Nephron (organoid): ENCODE measurements around the gene ENPP6.

ENCODE experiments used
- H3K27ac Mint-ChIP-seq, 3 experiments: 2 replicates each; pipeline ENCODE4 v1.8.0; 2020; ENCODE audit warnings: mixed read lengths in 3 of 3, mild to moderate bottlenecking in 2 of 3, moderate library complexity in 1 of 3
- H3K27me3 Mint-ChIP-seq: 2 replicates; pipeline ENCODE4 v1.8.0; 2021; ENCODE audit warnings: low read depth, mild to moderate bottlenecking, moderate library complexity, mixed read lengths
- H3K36me3 Mint-ChIP-seq: 2 replicates; pipeline ENCODE4 v1.8.0; 2020; ENCODE audit warnings: low read depth, mixed read lengths
- H3K4me1 Mint-ChIP-seq: 2 replicates; pipeline ENCODE4 v1.8.0; 2020; ENCODE audit warnings: mixed read lengths
- H3K4me3 Mint-ChIP-seq, 3 experiments: 2 replicates each; pipeline ENCODE4 v1.8.0; 2020; ENCODE audit warnings: mild to moderate bottlenecking in 3 of 3, mixed read lengths in 3 of 3, moderate library complexity in 2 of 3
- H3K9me3 Mint-ChIP-seq: 2 replicates; pipeline ENCODE4 v1.8.0; 2020; ENCODE audit warnings: mixed read lengths
- CTCF ChIP-seq, 3 experiments: fragments of 200-600 bp; sonication (generic); IDR thresholded peaks; one replicate each; pipeline ENCODE4 v1.5.0; 2021; ENCODE audit warnings: antibody characterized with exemption in 3 of 3; ENCODE audit not compliant: unreplicated experiment in 3 of 3

ENPP6 gene

GRCh38 chr4:184166736-184167135, 50.9 kb downstream of the ENPP6 start:
- H3K36me3 Mint-ChIP-seq = no peaks in the 10 kb centered on the region

GRCh38 chr4:184165291-184165690, 52.4 kb downstream of the ENPP6 start:
- H3K36me3 Mint-ChIP-seq = no peaks in the 10 kb centered on the region
- peaks cover 16% of the 10 kb centered on the region for H3K4me1 Mint-ChIP-seq

More at GRCh38 chr4:184166736-184167135, 50.9 kb downstream of the ENPP6 start:
- peaks cover 28% of the 10 kb centered on the region for H3K4me1 Mint-ChIP-seq
- peaks cover 5% of the 10 kb centered on the region for H3K9me3 Mint-ChIP-seq
- H3K4me3 Mint-ChIP-seq = no peak overlapping the region
- no peak for TF ChIP-seq CTCF (IDR thresholded peaks at IDR 0.05; ENCODE audit: unreplicated experiment in 3 of 3)
- H3K27me3 Mint-ChIP-seq = peaks cover 70% of the 10 kb centered on the region
- no peak overlapping the region for H3K27ac Mint-ChIP-seq

GRCh38 chr4:184163813-184164212, 53.9 kb downstream of the ENPP6 start:
- TF ChIP-seq CTCF (IDR thresholded peaks at IDR 0.05; ENCODE audit: unreplicated experiment in 3 of 3) = peak; percentile 71 to 88 (median 84)
- H3K9me3 Mint-ChIP-seq = peaks cover 15% of the 10 kb centered on the region

More at GRCh38 chr4:184165291-184165690, 52.4 kb downstream of the ENPP6 start:
- H3K27me3 Mint-ChIP-seq = peaks cover 64% of the 10 kb centered on the region
- H3K4me3 Mint-ChIP-seq = no peak overlapping the region
- H3K9me3 Mint-ChIP-seq = peaks cover 10% of the 10 kb centered on the region
- TF ChIP-seq CTCF (IDR thresholded peaks at IDR 0.05; ENCODE audit: unreplicated experiment in 3 of 3) = no peak
- H3K27ac Mint-ChIP-seq = no peak overlapping the region

GRCh38 chr4:184162596-184162995, 55.1 kb downstream of the ENPP6 start:
- no peak overlapping the region for H3K4me3 Mint-ChIP-seq
- no peak for TF ChIP-seq CTCF (IDR thresholded peaks at IDR 0.05; ENCODE audit: unreplicated experiment in 3 of 3)
- no peaks in the 10 kb centered on the region for H3K36me3 Mint-ChIP-seq
- peaks cover 10% of the 10 kb centered on the region for H3K4me1 Mint-ChIP-seq
- peaks cover 44% of the 10 kb centered on the region for H3K27me3 Mint-ChIP-seq
- peaks cover 18% of the 10 kb centered on the region for H3K9me3 Mint-ChIP-seq
- H3K27ac Mint-ChIP-seq = no peak overlapping the region

More at GRCh38 chr4:184163813-184164212, 53.9 kb downstream of the ENPP6 start:
- no peaks in the 10 kb centered on the region for H3K36me3 Mint-ChIP-seq
- peaks cover 10% of the 10 kb centered on the region for H3K4me1 Mint-ChIP-seq
- no peak overlapping the region for H3K4me3 Mint-ChIP-seq
- peak overlapping the region in 1 of 3 experiments; percentile 2 for H3K27ac Mint-ChIP-seq
- peaks cover 54% of the 10 kb centered on the region for H3K27me3 Mint-ChIP-seq

- Mint-ChIP-seq H3K9me3 (peaks cover 15% of the 10 kb centered on the region), H3K36me3 (no peaks in the 10 kb centered on the region), H3K4me1 (peaks cover 6% of the 10 kb centered on the region), H3K27ac (no peak overlapping the region), H3K4me3 (no peak overlapping the region), H3K27me3 (peaks cover 19% of the 10 kb centered on the region)
- no peak for TF ChIP-seq CTCF (IDR thresholded peaks at IDR 0.05; ENCODE audit: unreplicated experiment in 3 of 3)
Measured at GRCh38 chr4:184157322-184157721, 60.4 kb downstream of the ENPP6 start.

- Mint-ChIP-seq H3K36me3 (no peaks in the 10 kb centered on the region), H3K4me3 (no peak overlapping the region), H3K27me3 (peaks cover 15% of the 10 kb centered on the region), H3K4me1 (peaks cover 6% of the 10 kb centered on the region), H3K27ac (no peak overlapping the region), H3K9me3 (peaks cover 13% of the 10 kb centered on the region)
- no peak for TF ChIP-seq CTCF (IDR thresholded peaks at IDR 0.05; ENCODE audit: unreplicated experiment in 3 of 3)
Measured at GRCh38 chr4:184156163-184156920, 61.3 kb downstream of the ENPP6 start.
